Keratinocyte (primary cell): ENCODE data around the gene NXPH3.

ENCODE experiments used
- CTCF ChIP-seq, 3 experiments: IDR thresholded peaks in 1 of 3; conservative IDR thresholded peaks in 1 of 3; optimal IDR thresholded peaks in 1 of 3; 2 replicates in 2 of 3; 3 replicates in 1 of 3; pipeline versions ENCODE3 to v1.5.1; 2011; ENCODE audit warnings: low read length in 3 of 3, mild to moderate bottlenecking in 3 of 3, moderate library complexity in 2 of 3, control low read depth in 1 of 3, inconsistent platforms in 1 of 3; ENCODE audit not compliant: insufficient read depth in 2 of 3; ENCODE audit errors: extremely low read depth in 1 of 3
- EZH2 ChIP-seq: IDR thresholded peaks from one replicate; pipeline ENCODE4 v1.6.1; 2012; ENCODE audit warnings: inconsistent platforms, mild to moderate bottlenecking, low read length, moderate library complexity

GRCh38 chr17:49574323-49574781, 1.3 kb upstream of the NXPH3 start:
- TF ChIP-seq CTCF (optimal IDR thresholded peaks at IDR 0.05 in 1 of 3, IDR thresholded peaks at IDR 0.05 in 1 of 3, conservative IDR thresholded peaks at IDR 0.05 in 1 of 3; ENCODE audit: extremely low read depth in 1 of 3, insufficient read depth in 2 of 3, low read length in 3 of 3), result no peak
- TF ChIP-seq EZH2, result no peak
